ENCODE measurements around the gene RARA.
"Not testable (repeated sequence)": the region's sequence is repeated elsewhere in the genome, so short reads cannot be mapped to it uniquely, and the experiment has no call there.

Gene RARA

GRCh38 chr17:40361063-40361924 lies 52.3 kb downstream of the RARA start:
- DNase-seq, result no peak

GRCh38 chr17:40361925-40362695 lies 53.1 kb downstream of the RARA start:
- DNase-seq, result no peak

- DNase-seq, result peak; percentile 82
These were observed 53.7 kb downstream of the RARA start for GRCh38 chr17:40362696-40363110.

- DNase-seq, result peak; percentile 43
These were observed 54.3 kb downstream of the RARA start for GRCh38 chr17:40363111-40363827.

DNA sequence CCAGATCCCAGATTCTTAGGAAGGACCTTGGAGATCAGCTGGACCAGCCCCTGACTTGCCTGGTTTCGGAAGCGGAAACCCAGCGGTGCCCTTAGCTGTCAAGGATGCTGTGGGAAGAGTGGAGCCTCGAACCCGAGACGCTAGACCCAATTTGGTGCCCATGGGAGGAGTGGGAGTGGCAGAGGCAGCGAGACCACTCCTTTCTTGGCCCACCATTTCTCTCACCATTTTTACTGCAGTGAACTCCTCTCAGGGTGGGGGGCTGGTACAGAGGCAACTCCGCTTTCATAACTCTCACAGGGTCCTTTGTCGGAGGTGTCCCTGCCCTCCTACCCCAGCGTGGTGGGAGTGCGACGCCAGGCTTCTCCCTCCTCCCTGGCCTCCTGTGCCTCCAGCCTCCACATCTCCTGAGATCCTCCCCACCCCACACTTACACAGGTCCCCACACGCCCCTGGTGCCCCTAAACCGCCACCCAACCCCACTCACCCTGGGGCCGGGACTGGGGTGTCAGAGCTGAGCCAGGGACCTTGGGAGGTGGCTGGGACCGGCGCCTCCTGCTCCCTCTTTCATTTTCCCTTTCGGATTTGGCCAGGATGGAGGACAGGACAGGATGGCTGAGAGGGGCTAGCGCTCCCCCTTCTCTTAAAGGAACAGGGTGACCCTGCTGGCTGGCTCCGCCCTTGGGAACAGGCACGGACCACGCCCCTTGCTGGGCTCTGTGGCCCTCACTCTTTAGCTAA lies 55.3 kb downstream of the RARA start, which contains the start of gene GJD3:
GJD3 (minus strand) TSS at position 617 of the 741 bp plus-strand sequence. CDS start 922 bp downstream, outside the sequence.
- DNase-seq, result peak; percentile 40

DNA sequence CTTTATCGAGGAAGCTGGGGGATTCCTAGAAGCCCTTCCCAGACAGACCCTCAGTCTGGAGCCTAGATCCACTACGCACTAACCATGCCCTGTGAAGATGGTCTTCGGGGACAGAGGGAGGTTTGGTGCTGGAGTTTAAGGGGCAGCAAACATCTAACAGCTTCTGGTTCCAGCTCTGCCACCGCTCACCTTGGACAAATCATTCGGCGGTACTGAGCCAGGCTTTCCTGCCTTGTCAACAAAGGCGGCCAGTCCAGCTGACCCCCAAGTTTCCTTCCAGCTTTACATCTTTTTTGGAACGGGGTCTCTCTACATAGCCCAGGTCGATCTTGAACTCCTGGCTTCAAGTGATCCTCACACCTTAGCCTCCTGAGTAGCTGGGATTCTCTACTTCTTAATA lies 55.9 kb downstream of the RARA start:
- no peak for DNase-seq

DNA sequence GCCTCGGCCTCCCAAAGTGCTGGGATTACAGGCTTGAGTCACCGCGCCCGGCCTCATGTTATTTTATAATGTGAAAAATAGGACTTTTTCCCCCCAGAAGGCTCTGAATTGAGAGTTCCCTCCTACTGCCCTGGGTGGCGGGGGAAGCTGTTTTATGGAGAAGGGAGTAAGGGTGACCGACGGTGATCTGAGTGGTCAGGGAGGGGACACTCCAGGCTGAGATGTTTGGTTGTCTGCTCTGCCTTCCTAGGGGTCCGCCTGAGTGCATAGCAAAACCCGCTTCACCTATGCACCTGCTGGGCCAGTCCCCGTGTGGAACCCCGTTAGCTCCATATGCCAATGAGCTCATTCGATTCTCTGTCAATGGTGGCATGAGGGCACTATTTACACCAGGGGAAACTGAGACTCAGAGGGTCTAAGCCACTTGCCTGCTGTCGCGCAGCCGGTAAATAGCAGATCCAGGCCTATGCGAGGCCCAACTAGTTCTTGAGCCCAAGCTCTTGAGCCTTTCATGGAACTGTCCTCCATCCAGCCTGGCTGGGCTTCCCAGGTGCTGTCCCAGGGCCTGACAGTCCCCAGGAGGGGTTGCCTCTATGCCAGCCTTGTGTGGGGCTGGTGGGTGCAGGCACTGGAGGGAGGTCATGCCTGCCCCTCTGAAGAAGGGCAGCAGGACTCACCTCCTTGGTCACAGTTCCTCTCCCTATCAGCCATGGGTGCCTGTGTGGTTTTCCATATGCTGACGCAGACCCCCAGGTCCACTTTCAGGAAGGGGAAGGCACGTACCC lies 57.3 kb downstream of the RARA start:
- DNase-seq, result no peak

DNA sequence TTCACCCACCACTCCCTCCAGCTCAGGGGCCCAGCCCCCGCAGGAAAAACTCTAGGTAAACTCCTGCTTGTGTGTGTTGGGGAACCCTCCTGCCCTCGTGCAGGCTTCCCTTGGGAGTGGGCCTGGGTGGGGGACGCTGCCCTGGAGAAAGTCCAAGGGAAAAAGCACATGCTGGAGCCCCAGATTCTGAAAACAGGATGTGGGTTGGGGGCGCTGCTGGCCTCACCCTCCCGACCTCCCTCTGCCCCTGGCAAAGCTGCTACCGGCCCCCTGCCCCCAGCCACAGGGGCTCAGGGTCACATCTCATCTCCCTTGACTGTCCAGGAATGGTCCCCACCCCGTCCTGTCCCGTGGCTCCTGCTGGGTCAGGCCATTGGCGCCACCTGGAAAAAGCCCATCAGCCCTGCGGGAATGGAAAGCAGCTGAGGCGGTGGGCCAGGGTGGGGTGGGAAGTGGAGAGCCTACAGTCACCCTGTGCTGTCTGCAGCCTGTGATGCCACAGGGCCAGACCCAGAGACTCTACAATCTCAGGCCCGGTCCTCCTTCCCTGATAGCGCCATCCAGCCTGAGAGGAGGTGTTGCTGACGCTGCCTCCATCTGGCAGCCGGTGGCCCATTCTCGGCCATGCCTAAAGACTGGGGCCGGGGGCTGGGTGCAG lies 58.0 kb downstream of the RARA start:
- no peak for DNase-seq

- DNase-seq, result not testable (repeated sequence)
These were observed 58.7 kb downstream of the RARA start for GRCh38 chr17:40367728-40368127.

DNA sequence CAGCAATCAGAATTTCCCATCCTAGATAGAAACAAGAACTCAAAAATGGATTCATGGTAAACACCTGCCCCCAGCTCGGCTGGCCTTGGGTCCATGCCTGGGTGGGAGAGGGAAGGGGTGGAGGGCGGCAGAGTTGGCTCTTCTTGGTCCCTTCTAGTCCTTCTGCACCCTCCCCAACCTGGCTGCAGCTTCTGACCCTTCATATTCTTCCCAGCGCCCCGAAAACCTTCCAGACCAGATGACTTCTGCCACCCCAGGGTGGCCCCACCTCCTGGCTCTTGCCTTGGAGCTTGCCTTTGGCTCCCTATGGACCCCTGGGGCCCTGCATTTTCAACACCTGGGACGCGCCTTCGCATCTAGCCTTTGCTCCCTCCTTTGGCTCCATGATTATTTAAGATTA lies 60.9 kb downstream of the RARA start:
- no peak for DNase-seq

DNA sequence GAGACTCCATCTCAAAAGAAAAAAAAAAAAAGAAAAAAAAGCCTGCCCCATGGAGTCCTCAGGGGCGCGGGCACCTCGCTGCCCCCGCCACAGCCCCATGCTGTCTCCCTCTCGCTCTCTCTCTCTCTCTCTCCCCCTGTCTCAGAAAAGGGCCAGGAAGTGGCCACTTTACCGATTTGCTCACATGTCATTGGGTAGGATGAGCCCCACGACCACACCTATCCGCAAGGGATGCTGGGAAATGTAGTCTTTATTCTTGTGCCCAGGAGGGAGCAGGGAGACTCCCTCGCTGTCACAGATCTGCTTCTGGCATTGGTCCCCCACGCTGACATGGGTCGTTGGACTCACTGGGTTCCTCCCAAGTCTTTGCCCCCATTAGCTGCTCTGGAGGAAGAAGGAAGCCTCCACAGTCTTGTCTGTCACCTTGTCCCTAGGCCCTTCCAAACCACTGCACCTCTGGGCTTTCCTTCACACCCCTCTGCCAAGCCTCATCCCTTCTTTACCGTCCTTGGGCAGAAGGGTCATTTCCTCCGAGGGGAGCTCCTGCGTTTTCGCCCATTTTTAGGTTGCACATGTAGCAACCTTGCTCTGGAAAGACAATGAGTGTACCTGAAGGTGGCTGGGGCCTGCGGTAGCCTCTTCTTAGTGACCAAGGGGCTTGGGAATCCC lies 62.4 kb downstream of the RARA start:
- peak; percentile 69 for DNase-seq

GRCh38 chr17:40372031-40372430 lies 63.1 kb downstream of the RARA start:
- no peak for DNase-seq

GRCh38 chr17:40372644-40373043 lies 63.7 kb downstream of the RARA start:
- not testable (repeated sequence) for DNase-seq

DNA sequence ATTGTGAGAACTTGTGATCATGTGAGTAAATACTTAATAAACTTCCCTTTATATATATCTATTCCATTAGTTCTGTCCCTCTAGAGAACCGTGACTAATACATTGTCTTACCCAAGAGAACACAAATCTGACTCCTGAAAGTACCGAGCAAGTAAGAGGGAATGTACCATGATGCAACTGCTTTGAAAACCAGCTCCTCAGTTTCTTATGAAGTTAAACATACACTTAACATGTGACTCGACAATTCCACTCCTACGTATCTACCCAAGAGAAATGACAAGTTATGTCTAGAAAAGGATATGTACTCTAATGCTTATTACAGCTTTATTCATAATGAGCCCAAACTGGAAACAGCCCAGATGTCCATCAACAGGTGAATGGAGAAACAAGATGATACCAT lies 64.3 kb downstream of the RARA start:
- no peak for DNase-seq

DNA sequence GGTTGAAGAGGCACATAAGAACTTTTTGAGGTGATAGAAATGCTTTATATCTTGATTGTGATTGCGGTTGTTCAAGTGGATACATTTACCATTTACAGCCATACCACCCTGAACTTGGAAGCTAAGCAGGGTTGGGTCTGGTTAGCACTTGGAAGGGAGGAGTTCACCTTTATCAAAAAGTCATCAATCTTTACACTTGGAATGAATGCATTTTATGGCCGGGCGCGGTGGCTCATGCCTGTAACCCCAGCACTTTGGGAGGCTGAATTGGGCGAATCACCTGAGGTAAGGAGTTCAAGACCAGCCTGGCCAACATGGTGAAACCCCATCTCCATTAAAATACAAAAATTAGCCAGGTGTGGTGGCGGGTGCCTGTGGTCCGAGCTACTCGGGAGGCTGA lies 65.0 kb downstream of the RARA start:
- no peak for DNase-seq

DNA sequence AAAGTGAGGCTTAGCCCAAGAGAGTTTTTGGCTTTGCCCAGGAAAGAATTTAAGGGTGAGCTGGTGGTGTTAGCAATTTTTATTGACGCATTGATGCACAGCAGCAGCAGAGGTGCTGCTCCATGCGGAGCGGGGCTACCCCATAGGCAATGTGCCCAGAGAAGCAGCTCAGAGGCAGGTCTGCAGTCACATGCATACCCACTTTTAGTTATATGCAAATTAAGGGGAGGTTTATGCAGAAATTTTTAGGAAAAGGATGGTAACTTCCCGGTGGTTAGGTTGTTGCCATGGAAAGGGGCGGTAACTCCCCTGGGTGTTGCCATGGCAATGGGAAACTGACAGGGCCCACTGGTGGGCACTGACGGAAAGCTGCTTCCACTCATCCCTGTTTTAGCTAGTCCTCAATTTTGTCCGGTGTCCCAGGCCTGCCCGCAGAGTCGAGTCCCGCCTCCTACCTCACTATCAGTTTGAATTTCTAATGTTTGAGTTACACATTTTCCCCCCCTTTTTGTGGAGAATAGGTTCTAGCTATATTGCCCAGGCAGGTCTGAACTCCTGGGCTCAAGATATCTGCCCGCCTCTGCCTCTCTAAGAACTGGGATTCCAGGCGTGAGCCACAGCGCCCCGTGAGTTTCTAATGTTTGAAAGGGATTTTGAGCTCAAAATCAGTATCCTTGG lies 66.0 kb downstream of the RARA start:
- no peak for DNase-seq

DNA sequence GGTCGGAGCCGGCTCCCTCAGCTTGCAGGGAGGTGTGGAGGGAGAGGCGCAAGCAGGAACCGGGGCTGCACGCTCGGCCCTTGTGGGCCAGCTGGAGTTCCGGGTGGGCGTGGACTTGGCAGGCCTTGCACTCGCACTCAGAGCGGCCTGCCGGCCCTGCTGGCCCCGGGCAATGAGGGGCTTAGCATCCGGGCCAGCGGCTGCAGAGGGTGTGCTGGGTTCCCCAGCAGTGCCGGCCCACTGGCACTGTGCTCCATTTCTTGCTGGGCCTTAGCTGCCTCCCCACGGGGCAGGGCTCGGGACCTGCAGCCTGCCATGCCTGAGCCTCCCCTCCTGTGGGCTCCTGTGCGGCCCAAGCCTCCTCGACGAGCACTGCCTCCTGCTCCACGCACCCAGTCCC lies 66.8 kb downstream of the RARA start:
- DNase-seq, result not testable (repeated sequence)

- not testable (repeated sequence) for DNase-seq
These were observed 67.6 kb downstream of the RARA start for GRCh38 chr17:40376541-40376940.

DNA sequence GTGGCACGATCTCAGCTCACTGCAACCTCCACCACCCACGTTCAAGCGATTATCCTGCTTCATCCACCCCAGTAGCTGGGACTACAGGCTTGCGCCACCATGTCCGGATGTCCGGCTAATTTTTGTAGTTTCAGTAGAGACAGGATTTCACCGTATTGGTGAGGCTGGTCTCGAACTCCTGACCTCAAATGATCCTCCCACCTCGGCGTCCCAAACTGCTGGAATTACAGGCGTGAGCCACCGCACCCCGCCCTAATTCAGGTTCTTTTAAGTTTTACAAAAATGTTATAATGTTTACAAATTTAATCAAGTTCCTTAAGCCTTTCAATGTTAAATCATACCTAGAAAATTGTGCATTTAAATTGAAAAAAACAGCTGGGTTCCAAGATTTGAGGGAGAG lies 68.9 kb downstream of the RARA start:
- DNase-seq, result no peak

DNA sequence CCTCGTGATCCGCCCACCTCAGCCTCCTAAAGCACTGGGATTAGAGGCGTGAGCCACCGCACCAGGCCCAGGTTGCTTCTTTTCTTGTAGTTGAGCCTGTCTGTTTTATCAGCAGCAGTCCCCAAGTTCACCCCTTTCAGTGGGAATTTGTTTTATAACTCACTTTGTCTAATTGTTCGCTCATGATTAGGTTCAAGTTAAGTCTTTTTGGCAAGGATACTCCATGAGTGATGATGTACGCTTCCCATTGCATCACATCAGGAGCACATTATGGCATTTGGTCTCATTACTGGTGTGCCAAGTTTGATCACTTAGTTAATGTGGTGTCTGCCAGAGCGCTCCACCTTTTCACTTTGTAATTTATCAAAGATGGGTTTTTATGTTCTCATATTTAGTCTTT lies 70.0 kb downstream of the RARA start:
- no peak for DNase-seq

Data from NCI-H82 (cell line).